Ovary (tissue), 3 donors: ENCODE results near the gene TMEM95.

Experiments used
- CTCF ChIP-seq, 3 donors: fragments of 450-650 bp in 2 of 3; fragments of 200-600 bp in 1 of 3; IDR thresholded peaks; one replicate each; pipeline versions ENCODE4 v1.5.1 to v1.8.0; 2016 to 2022; ENCODE audit warnings: antibody characterized with exemption in 3 of 3, mild to moderate bottlenecking in 1 of 3
- POLR2A ChIP-seq: fragments of 450-650 bp; IDR thresholded peaks from one replicate; pipeline ENCODE4 v1.6.1; 2017; ENCODE audit warnings: antibody characterized with exemption, mild to moderate bottlenecking, moderate library complexity
- donor health status: DM: no; HTN: no; CAD: no.

- TF ChIP-seq CTCF (IDR thresholded peaks at IDR 0.05) (no peak), POLR2A (no peak)
These were observed 14.8 kb upstream of the TMEM95 start for GRCh38 chr17:7340179-7340578.
